ENCODE measurements around the gene PDE3B.

DNA sequence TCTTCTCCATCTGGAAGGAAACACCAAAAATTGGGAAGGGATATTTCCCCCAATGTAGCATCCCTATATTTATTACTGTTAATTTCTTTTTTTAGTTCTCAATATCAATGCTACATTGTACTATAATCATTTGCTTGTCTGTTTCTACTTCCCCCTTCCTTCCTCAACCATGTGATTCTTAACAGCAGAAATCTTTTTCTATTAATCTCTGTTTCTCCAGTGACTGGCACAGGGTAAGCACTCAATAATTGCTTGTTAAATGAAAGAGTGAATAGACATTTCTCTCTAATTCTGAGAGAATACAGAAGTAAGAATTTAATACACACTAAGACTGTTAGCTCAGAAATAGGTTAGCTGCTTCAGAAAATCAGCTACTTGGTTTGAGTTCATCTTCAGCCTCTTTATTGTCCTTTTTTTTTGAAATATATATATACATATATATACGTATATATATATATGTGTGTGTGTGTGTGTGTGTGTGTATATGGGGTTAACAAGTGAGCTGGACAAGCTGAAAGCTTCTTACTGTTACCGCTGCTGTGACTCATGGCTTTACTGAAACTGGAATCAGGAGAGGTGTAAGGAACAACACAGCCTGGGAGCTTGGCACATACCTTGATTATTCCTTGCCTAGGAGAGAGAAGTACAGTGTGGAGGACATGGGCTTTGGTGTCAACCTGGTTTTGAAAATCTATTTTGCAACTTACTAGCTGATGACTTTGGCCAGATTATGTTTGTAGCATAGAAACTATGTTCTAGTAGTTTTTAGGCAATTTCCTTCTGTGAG is 26.2 kb upstream of the PDE3B start:
- TF ChIP-seq CTCF (IDR thresholded peaks at IDR 0.05 in 8 of 11, conservative IDR thresholded peaks at IDR 0.05 in 3 of 11) (no peak), POLR2AphosphoS5 (IDR thresholded peaks at IDR 0.05) (no peak)
